C1 segment of cervical spinal cord (tissue), 14 donors: ENCODE data around the gene OR52E5.

Source experiments
- DNase-seq, 14 donors: peaks; one replicate each; lab custom pipeline; 2025; lab: John Stamatoyannopoulos, UW

Gene OR52E5

GRCh38 chr11:5933116-5933515 is 40.1 kb downstream of the OR52E5 start:
- no peak for DNase-seq

- DNase-seq: no peak
These were observed 45.0 kb downstream of the OR52E5 start for GRCh38 chr11:5937868-5938602.

DNA sequence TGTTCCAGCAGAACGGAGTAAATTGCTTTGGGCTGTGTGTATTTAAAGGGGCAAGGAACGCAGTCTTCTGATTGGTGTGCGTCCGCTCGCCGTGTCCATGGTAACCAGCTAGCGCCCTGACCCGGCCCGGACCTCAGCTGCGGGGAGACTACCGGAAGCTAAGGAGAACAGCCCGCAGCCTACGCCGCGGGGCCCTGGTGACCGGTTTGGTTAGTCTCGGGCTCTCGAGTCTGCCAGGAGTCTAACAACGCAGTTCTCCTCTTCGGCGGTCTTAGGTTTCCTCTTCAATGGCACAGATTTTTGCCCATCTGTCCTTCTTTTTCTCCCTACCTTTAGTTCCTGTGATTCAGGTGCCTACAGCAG is 45.6 kb downstream of the OR52E5 start:
- no peak for DNase-seq

DNA sequence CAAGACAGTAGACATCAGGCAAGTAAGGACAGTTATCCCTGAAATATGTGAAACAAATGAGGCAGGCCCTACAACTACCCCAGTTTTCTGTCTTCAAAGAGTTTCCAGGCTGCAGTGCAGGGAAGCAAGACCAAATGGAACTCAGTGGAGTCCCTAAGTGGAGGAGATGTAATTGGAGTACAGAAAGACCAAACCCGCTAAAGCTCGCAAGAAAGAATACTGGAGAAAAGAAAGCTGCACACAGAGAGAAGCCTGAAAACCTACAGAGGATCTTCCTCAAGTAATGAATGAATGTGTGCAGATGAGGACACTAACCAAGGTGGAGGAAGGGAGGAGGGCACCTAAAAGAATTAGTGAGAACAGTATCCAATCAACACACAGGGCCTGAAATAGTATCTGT is 47.7 kb downstream of the OR52E5 start:
- no peak for DNase-seq

DNA sequence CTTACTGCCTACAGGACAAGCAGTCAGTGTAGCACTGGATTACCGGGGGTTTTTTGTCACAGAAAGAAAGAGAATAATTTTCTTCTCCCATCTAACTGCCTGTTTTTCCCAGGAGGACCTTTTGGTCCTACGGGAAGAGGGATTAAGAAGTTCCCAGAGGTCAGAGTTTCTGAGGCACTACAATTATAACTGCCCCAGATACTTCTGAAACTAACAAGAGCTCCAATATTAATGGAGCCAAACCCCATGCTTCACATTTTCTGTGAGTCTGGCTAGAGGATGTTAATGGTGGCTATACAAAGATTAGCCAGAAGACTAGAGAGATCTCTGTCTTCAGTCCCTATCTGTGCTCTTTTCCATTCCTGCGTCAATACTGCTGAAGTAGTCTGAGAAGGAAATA is 48.9 kb downstream of the OR52E5 start, which contains the start of gene OR56A3:
Gene OR56A3 (plus strand): TSS at position 301 of the 400 bp plus-strand sequence. CDS start 5,096 bp downstream, outside the sequence.
- no peak for DNase-seq
